ENCODE data around the gene CYREN.

The CYREN gene

DNA sequence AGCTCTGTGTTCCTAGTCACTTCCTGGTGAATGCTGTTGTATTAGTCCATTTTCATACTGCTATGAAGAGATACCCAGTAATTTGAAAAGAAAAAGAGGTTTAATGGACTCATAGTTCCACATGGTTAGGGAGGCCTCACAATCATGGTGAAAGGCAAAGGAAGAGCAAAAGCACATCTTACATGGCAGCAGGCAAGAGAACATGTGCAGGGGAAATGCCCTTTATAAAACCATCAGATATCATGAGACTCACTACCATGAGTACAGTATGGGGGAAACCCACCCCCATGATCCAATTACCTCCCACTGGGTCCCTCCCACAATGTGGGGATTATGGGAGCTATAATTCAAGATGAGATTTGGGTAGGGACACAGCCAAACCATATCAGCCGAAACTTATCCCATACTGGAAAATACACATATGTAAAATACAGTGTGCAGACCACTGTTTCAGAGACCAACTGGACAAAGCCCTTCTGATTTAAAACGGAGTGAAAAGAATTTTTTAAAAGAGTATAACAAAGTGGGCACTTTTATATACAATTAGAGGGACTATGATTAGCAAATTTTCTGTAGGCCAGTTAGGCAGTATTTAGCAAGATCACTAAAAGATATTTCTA is 8.0 kb downstream of the CYREN start:
- H3K79me2 ChIP-seq (ENCODE audit: control insufficient read depth, low read length) = peaks cover 8% of the 10 kb centered on the region
- H3K27me3 ChIP-seq (ENCODE audit: control insufficient read depth, low read length) = no peaks in the 10 kb centered on the region

DNA sequence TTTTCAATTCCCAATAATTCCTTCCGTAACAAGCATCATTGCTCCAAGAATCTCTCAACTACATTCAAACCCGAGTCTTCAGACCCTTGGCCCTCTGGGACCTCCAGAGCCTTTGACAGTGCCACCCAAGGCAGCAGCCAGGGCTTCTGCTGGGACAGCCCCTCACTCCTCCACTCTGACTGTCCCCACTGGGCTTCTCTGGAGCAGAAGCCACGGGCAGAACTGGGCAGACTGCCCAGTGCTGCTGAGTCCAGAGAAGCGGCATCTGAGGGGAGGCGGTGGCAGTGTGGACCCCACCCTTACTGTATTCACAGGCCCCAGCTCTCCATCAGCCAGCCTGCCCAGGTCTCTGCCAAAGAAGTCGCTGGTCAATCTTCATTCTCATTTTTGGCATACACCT is 8.8 kb downstream of the CYREN start:
- H3K4me2 ChIP-seq (ENCODE audit: low read length) = peak overlapping the region; percentile 73
- no peaks in the 10 kb centered on the region for H4K20me1 ChIP-seq (ENCODE audit: control insufficient read depth, insufficient read depth, low read depth, low read length)
- peaks cover 27% of the 10 kb centered on the region for H3K4me1 ChIP-seq (ENCODE audit: control insufficient read depth, low read length)
- peak overlapping the region; percentile 56 for H3K4me3 ChIP-seq (ENCODE audit: low read length)
- H3K27ac ChIP-seq (ENCODE audit: low read depth, low read length) = peak overlapping the region; percentile 62
- TF ChIP-seq, protein P1, sequence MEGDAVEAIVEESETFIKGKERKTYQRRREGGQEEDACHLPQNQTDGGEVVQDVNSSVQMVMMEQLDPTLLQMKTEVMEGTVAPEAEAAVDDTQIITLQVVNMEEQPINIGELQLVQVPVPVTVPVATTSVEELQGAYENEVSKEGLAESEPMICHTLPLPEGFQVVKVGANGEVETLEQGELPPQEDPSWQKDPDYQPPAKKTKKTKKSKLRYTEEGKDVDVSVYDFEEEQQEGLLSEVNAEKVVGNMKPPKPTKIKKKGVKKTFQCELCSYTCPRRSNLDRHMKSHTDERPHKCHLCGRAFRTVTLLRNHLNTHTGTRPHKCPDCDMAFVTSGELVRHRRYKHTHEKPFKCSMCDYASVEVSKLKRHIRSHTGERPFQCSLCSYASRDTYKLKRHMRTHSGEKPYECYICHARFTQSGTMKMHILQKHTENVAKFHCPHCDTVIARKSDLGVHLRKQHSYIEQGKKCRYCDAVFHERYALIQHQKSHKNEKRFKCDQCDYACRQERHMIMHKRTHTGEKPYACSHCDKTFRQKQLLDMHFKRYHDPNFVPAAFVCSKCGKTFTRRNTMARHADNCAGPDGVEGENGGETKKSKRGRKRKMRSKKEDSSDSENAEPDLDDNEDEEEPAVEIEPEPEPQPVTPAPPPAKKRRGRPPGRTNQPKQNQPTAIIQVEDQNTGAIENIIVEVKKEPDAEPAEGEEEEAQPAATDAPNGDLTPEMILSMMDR (IDR thresholded peaks at IDR 0.05; ENCODE audit: low read depth, low read length, poor library complexity, severe bottlenecking) = no peak
- no peak for TF ChIP-seq EZH2phosphoT487 (IDR thresholded peaks at IDR 0.05; ENCODE audit: borderline replicate concordance, low read length)
- H3K79me2 ChIP-seq (ENCODE audit: control insufficient read depth, low read length) = no peaks in the 10 kb centered on the region
- peaks cover 56% of the 10 kb centered on the region for H3K36me3 ChIP-seq (ENCODE audit: control insufficient read depth, low read length)
- peaks cover 6% of the 10 kb centered on the region for H3F3A ChIP-seq (ENCODE audit: control insufficient read depth, insufficient read depth)
- H3K9me2 ChIP-seq (replicated peaks; ENCODE audit: control insufficient read depth, low read length) = no peaks in the 10 kb centered on the region
- H3K27me3 ChIP-seq (ENCODE audit: control insufficient read depth, low read length) = no peaks in the 10 kb centered on the region
- H3K9me3 ChIP-seq (ENCODE audit: control insufficient read depth, insufficient read depth, low read length) = peaks cover 30% of the 10 kb centered on the region

More for the DNA sequence above, 8.0 kb downstream of the CYREN start:
- Histone ChIP-seq H3K4me3 (ENCODE audit: low read length) (no peak overlapping the region), H3F3A (ENCODE audit: control insufficient read depth, insufficient read depth) (peaks cover 6% of the 10 kb centered on the region), H3K4me1 (ENCODE audit: control insufficient read depth, low read length) (peaks cover 27% of the 10 kb centered on the region), H3K9me3 (ENCODE audit: control insufficient read depth, insufficient read depth, low read length) (peaks cover 22% of the 10 kb centered on the region), H3K4me2 (ENCODE audit: low read length) (no peak overlapping the region), H4K20me1 (ENCODE audit: control insufficient read depth, insufficient read depth, low read depth, low read length) (no peaks in the 10 kb centered on the region), H3K27ac (ENCODE audit: low read depth, low read length) (no peak overlapping the region), H3K9me2 (replicated peaks; ENCODE audit: control insufficient read depth, low read length) (no peaks in the 10 kb centered on the region), H3K36me3 (ENCODE audit: control insufficient read depth, low read length) (peaks cover 64% of the 10 kb centered on the region)
- TF ChIP-seq, protein P1 (IDR thresholded peaks at IDR 0.05; ENCODE audit: low read depth, low read length, poor library complexity, severe bottlenecking) = no peak
- TF ChIP-seq EZH2phosphoT487 (IDR thresholded peaks at IDR 0.05; ENCODE audit: borderline replicate concordance, low read length) = no peak

DNA sequence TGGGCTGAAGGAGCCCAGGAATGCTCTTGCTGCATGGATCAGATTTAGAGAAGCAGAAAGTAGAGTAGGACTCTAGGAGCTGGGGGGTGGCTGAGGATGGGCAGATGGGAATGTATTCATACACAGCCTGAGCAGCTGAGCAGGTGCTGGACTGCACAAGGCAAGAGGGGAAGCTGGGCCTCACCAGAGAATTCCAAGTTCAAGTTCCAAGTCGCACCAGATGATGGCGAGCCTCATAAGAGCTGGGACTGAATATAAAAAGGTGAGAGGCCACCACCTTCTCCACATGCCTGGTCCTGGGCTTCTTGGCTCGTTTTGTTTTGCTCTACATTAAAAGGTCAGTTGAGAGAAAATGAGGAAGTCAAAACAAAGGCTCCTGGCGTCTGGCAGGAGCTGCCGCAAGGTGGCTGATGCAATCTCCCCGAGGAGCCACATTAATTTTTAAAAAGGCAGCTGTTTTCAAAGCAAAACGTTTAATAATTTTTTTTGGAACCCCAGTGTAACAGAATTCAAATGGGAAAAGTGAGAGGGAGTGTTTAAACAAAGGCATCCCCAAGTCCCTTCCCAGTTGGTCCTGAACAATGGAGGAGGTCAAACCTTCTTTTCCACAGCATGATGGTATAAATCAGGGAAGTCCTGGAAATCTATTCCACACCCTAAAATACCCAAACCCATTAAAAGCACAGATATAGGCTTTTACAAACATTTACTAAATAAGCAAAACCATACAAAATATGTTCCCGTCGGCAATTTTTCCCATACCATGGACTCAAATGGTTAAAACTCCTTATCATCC is 9.5 kb downstream of the CYREN start:
- TF ChIP-seq, protein P1 (IDR thresholded peaks at IDR 0.05; ENCODE audit: low read depth, low read length, poor library complexity, severe bottlenecking) = peak; percentile 32
- no peak for TF ChIP-seq EZH2phosphoT487 (IDR thresholded peaks at IDR 0.05; ENCODE audit: borderline replicate concordance, low read length)
- Histone ChIP-seq H3K9me3 (ENCODE audit: control insufficient read depth, insufficient read depth, low read length) (peaks cover 36% of the 10 kb centered on the region), H3K9me2 (replicated peaks; ENCODE audit: control insufficient read depth, low read length) (no peaks in the 10 kb centered on the region), H3F3A (ENCODE audit: control insufficient read depth, insufficient read depth) (peaks cover 6% of the 10 kb centered on the region), H3K4me3 (ENCODE audit: low read length) (peak overlapping the region; percentile 56), H3K27ac (ENCODE audit: low read depth, low read length) (peak overlapping the region; percentile 62), H3K36me3 (ENCODE audit: control insufficient read depth, low read length) (peaks cover 49% of the 10 kb centered on the region), H3K4me2 (ENCODE audit: low read length) (peak overlapping the region; percentile 73), H4K20me1 (ENCODE audit: control insufficient read depth, insufficient read depth, low read depth, low read length) (no peaks in the 10 kb centered on the region), H3K79me2 (ENCODE audit: control insufficient read depth, low read length) (no peaks in the 10 kb centered on the region), H3K27me3 (ENCODE audit: control insufficient read depth, low read length) (no peaks in the 10 kb centered on the region), H3K4me1 (ENCODE audit: control insufficient read depth, low read length) (peaks cover 27% of the 10 kb centered on the region)
